Liver (tissue), 9 donors: Measurements from ENCODE around the gene KCNJ3. TPM values are rescaled to one million over a fixed set of nuclear protein-coding genes. Genes with fewer than 3 reads are reported as not detected.

Source experiments
- DNase-seq: peaks from one replicate; pipeline ENCODE4 v3.0.0-alpha.2; 2017; ENCODE audit warnings: low spot score
- H3K27ac ChIP-seq, 2 donors: one replicate each; pipeline ENCODE4 v1.7.0; 2013; ENCODE audit warnings: inconsistent platforms in 2 of 2, low read length in 2 of 2, control low read depth in 1 of 2, low read depth in 1 of 2, mild to moderate bottlenecking in 1 of 2
- H3K27me3 ChIP-seq, 4 donors: one replicate each; pipeline versions ENCODE4 v1.6.1 to v1.7.0; 2013; ENCODE audit warnings: low read length in 3 of 4, inconsistent platforms in 1 of 4, mild to moderate bottlenecking in 1 of 4, moderate library complexity in 1 of 4; ENCODE audit not compliant: control insufficient read depth in 4 of 4, insufficient read depth in 4 of 4
- H3K36me3 ChIP-seq, 4 donors: one replicate each; pipeline versions ENCODE4 v1.6.1 to v1.7.0; 2013; ENCODE audit warnings: low read length in 3 of 4, mild to moderate bottlenecking in 3 of 4, low read depth in 1 of 4, moderate library complexity in 1 of 4; ENCODE audit not compliant: control insufficient read depth in 4 of 4, insufficient read depth in 3 of 4
- H3K4me1 ChIP-seq, 4 donors: one replicate each; pipeline versions ENCODE4 v1.6.1 to v1.7.0; 2013; ENCODE audit warnings: low read length in 3 of 4, mild to moderate bottlenecking in 3 of 4, moderate library complexity in 1 of 4; ENCODE audit not compliant: control insufficient read depth in 4 of 4, insufficient read depth in 4 of 4
- H3K4me3 ChIP-seq, 3 donors: one replicate each; pipeline versions ENCODE4 v1.6.1 to v1.7.0; 2013; ENCODE audit warnings: low read length in 3 of 3, control low read depth in 1 of 3, low read depth in 1 of 3, mild to moderate bottlenecking in 1 of 3
- H3K9ac ChIP-seq, 2 donors: one replicate each; pipeline ENCODE4 v1.7.0; 2013; ENCODE audit warnings: low read length in 2 of 2, mild to moderate bottlenecking in 2 of 2, moderate library complexity in 2 of 2, control low read depth in 1 of 2, low read depth in 1 of 2
- H3K9me3 ChIP-seq, 4 donors: one replicate each; pipeline versions ENCODE4 v1.6.1 to v1.7.0; 2013; ENCODE audit warnings: low read length in 3 of 4; ENCODE audit not compliant: control insufficient read depth in 4 of 4
- ATF3 ChIP-seq: IDR thresholded peaks from 2 replicates; pipeline ENCODE4 v1.6.1; 2016; ENCODE audit warnings: antibody characterized with exemption
- CTCF ChIP-seq: fragments of 150-350 bp; IDR thresholded peaks from 2 replicates; pipeline ENCODE4 v1.5.1; 2017; ENCODE audit warnings: improper control_type of control experiment, low read depth, low read length; ENCODE audit not compliant: missing input control
- FOXA1 ChIP-seq: IDR thresholded peaks from 2 replicates; pipeline ENCODE4 v1.6.1; 2016; ENCODE audit warnings: antibody characterized with exemption
- GABPA ChIP-seq, 2 donors: IDR thresholded peaks in 1 of 2; conservative IDR thresholded peaks in 1 of 2; 2 replicates each; pipeline ENCODE4 v1.6.1; 2016; ENCODE audit warnings: antibody characterized with exemption in 2 of 2, mild to moderate bottlenecking in 1 of 2, moderate library complexity in 1 of 2
- HNF4A ChIP-seq, 2 donors: conservative IDR thresholded peaks; 2 replicates each; pipeline ENCODE4 v1.6.1; 2016; ENCODE audit warnings: antibody characterized with exemption in 2 of 2, mild to moderate bottlenecking in 2 of 2
- HNF4G ChIP-seq: IDR thresholded peaks from 2 replicates; pipeline ENCODE4 v1.6.1; 2016; ENCODE audit warnings: antibody characterized with exemption
- JUND ChIP-seq, 2 donors: IDR thresholded peaks; 2 replicates each; pipeline ENCODE4 v1.6.1; 2016; ENCODE audit warnings: antibody characterized with exemption in 2 of 2
- MAX ChIP-seq: IDR thresholded peaks from 2 replicates; pipeline ENCODE4 v1.6.1; 2016; ENCODE audit warnings: antibody characterized with exemption
- NR2F2 ChIP-seq: IDR thresholded peaks from 2 replicates; pipeline ENCODE4 v1.6.1; 2016; ENCODE audit warnings: antibody characterized with exemption
- REST ChIP-seq: IDR thresholded peaks from 2 replicates; pipeline ENCODE4 v1.6.1; 2016; ENCODE audit warnings: antibody characterized with exemption, mild to moderate bottlenecking
- RXRA ChIP-seq, 2 donors: IDR thresholded peaks; 2 replicates each; pipeline ENCODE4 v1.6.1; 2017 to 2018; ENCODE audit warnings: antibody characterized with exemption in 2 of 2, mild to moderate bottlenecking in 1 of 2
- SP1 ChIP-seq: IDR thresholded peaks from 2 replicates; pipeline ENCODE4 v1.6.1; 2018; ENCODE audit warnings: antibody characterized with exemption, mild to moderate bottlenecking
- TAF1 ChIP-seq: conservative IDR thresholded peaks from 2 replicates; pipeline ENCODE4 v1.6.1; 2016; ENCODE audit warnings: antibody characterized with exemption, mild to moderate bottlenecking
- YY1 ChIP-seq: IDR thresholded peaks from 2 replicates; pipeline ENCODE4 v1.6.1; 2016; ENCODE audit warnings: antibody characterized with exemption, mild to moderate bottlenecking
- ZBTB33 ChIP-seq: IDR thresholded peaks from 2 replicates; pipeline ENCODE4 v1.6.1; 2016; ENCODE audit warnings: antibody characterized with exemption
- WGBS: extraction: QIAGEN DNeasy Blood & Tissue Kit; methylation state at CpG from one replicate; pipeline ENCODE4 v1.1.7; 2013; 5-methylcytosine and 5-hydroxymethylcytosine counted together
- polyA plus RNA-seq, 2 donors: library from polyadenylated mRNA; stranded (reverse) in 1 of 2; unstranded in 1 of 2; fragments of 200-250 nt in 1 of 2; fragments of >200 nt in 1 of 2; fragmentation: Nextera tagmentation in 1 of 2; extraction: Ambion mirVana in 1 of 2; gene quantifications; one replicate each; pipeline versions ENCODE4 v1.2.1 to v1.2.3, GENCODE V29; 2013 to 2015
- total RNA-seq, 2 donors: library from RNA; depleted of rRNA; stranded (reverse); fragments of >200 nt; gene quantifications; one replicate each; pipeline ENCODE4 v1.2.3, GENCODE V29; 2014
- donor health status: healthy.
- donor health status: healthy.
- donor health status: healthy.
- donor health status: healthy.
- donor health status: healthy.

KCNJ3 gene
- total and polyA plus RNA-seq, 4 donors, result 0.23 to 1.3 (median 0.43) TPM

GRCh38 chr2:154710078-154710477 lies 11.6 kb downstream of the KCNJ3 start:
- Histone ChIP-seq H3K9me3 (no peaks in the 10 kb centered on the region), H3K4me1 (peaks cover 0 to 10% (median 7%) of the 10 kb centered on the region in 4 donors), H3K27me3 (no peaks in the 10 kb centered on the region), H3K4me3 (no peak overlapping the region), H3K36me3 (no peaks in the 10 kb centered on the region), H3K27ac (no peak overlapping the region), H3K9ac (no peak overlapping the region)
- TF ChIP-seq ATF3 (no peak), SP1 (no peak), YY1 (no peak)
- WGBS, result 91% methylated on average over 2 of the region's 2 CpGs
- DNase-seq, result no peak

- no peaks in the 10 kb centered on the region for H3K36me3 ChIP-seq
- H3K4me3 ChIP-seq, result no peak overlapping the region
- no peak overlapping the region for H3K27ac ChIP-seq
- H3K9me3 ChIP-seq, result no peaks in the 10 kb centered on the region
- 95% methylated on average over 2 of the region's 2 CpGs for WGBS
- no peak overlapping the region for H3K9ac ChIP-seq
- peaks cover 0 to 10% (median 7%) of the 10 kb centered on the region in 4 donors for H3K4me1 ChIP-seq
- H3K27me3 ChIP-seq, result no peaks in the 10 kb centered on the region
- TF ChIP-seq FOXA1, result no peak
- no peak for TF ChIP-seq SP1
- no peak for TF ChIP-seq TAF1
- no peak for TF ChIP-seq MAX
- TF ChIP-seq NR2F2, result no peak
- TF ChIP-seq ZBTB33, result no peak
- no peak for TF ChIP-seq JUND (IDR thresholded peaks at IDR 0.05)
- TF ChIP-seq ATF3, result no peak
- TF ChIP-seq YY1, result no peak
- TF ChIP-seq HNF4G, result no peak
- no peak for TF ChIP-seq CTCF
- TF ChIP-seq RXRA (IDR thresholded peaks at IDR 0.05), result no peak
- TF ChIP-seq HNF4A (conservative IDR thresholded peaks at IDR 0.05), result no peak
- no peak for TF ChIP-seq REST
- no peak for TF ChIP-seq GABPA (IDR thresholded peaks at IDR 0.05 in 1 of 2, conservative IDR thresholded peaks at IDR 0.05 in 1 of 2)
- DNase-seq, result no peak
These were observed 12.2 kb downstream of the KCNJ3 start for GRCh38 chr2:154710685-154711084.
